ENCODE results near the gene LRRC27. TPM values are rescaled to one million over a fixed set of nuclear protein-coding genes. Genes with fewer than 3 reads are reported as not detected.
"Not testable (repeated sequence)": the region's sequence is repeated elsewhere in the genome, so short reads cannot be mapped to it uniquely, and the experiment has no call there.

The LRRC27 gene
- total RNA-seq, 2 donors from 2014 or later: 4.8 to 5.3 TPM

GRCh38 chr10:132374612-132375011 is 42.6 kb downstream of the LRRC27 start:
- Mint-ChIP-seq H3K27me3 (ENCODE audit: low read depth) (no peaks in the 10 kb centered on the region), H3K4me1 (ENCODE audit: low read depth) (peaks cover 5% of the 10 kb centered on the region), H3K27ac (no peak overlapping the region), H3K36me3 (ENCODE audit: insufficient read depth in 2 of 2) (no peaks in the 10 kb centered on the region), H3K4me3 (no peak overlapping the region), H3K9me3 (no peaks in the 10 kb centered on the region)
- DNase-seq (no peak), ATAC-seq (replicated peaks in 1 of 2) (no peak)

- Mint-ChIP-seq H3K4me3 (no peak overlapping the region), H3K36me3 (ENCODE audit: insufficient read depth in 2 of 2) (no peaks in the 10 kb centered on the region), H3K27ac (no peak overlapping the region), H3K27me3 (ENCODE audit: low read depth) (no peaks in the 10 kb centered on the region), H3K4me1 (ENCODE audit: low read depth) (peaks cover 5% of the 10 kb centered on the region), H3K9me3 (no peaks in the 10 kb centered on the region)
- no peak for DNase-seq
- no peak for ATAC-seq (replicated peaks in 1 of 2)
Measured at GRCh38 chr10:132375116-132375794, 43.3 kb downstream of the LRRC27 start.

- peaks cover 5% of the 10 kb centered on the region for H3K4me1 Mint-ChIP-seq (ENCODE audit: low read depth)
- no peaks in the 10 kb centered on the region for H3K9me3 Mint-ChIP-seq
- no peak overlapping the region for H3K27ac Mint-ChIP-seq
- ATAC-seq (replicated peaks in 1 of 2): no peak
- no peaks in the 10 kb centered on the region for H3K36me3 Mint-ChIP-seq (ENCODE audit: insufficient read depth in 2 of 2)
- DNase-seq: no peak
- H3K27me3 Mint-ChIP-seq (ENCODE audit: low read depth): no peaks in the 10 kb centered on the region
- no peak overlapping the region for H3K4me3 Mint-ChIP-seq
Measured at GRCh38 chr10:132375795-132376297, 43.9 kb downstream of the LRRC27 start.

- ATAC-seq (replicated peaks in 1 of 2) (no peak), DNase-seq (no peak)
- H3K9me3 Mint-ChIP-seq: no peaks in the 10 kb centered on the region
- peaks cover 5% of the 10 kb centered on the region for H3K4me1 Mint-ChIP-seq (ENCODE audit: low read depth)
- H3K4me3 Mint-ChIP-seq: no peak overlapping the region
- H3K27me3 Mint-ChIP-seq (ENCODE audit: low read depth): no peaks in the 10 kb centered on the region
- no peaks in the 10 kb centered on the region for H3K36me3 Mint-ChIP-seq (ENCODE audit: insufficient read depth in 2 of 2)
- no peak overlapping the region for H3K27ac Mint-ChIP-seq
Measured at GRCh38 chr10:132376394-132376851, 44.4 kb downstream of the LRRC27 start.

DNA sequence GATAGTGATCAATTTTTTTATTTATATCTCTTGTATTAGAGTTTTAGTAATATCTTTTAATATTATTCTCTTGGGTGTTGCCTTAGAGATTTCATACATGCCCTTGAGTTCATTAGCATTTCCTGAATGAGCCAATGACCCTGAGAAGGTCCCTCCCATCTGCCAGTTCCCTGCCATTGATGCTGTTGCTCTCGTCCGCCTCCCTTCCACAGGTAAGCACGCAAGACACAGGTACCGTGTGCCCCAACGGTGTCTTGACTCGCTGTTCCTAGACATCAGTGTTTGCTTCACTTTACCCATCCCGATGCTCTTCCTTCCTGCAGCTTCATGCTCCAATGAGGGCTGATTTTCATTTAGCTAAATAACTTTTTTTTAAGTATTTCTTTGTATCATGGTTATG is 45.3 kb downstream of the LRRC27 start:
- no peak for ATAC-seq (replicated peaks in 1 of 2)

GRCh38 chr10:132379026-132379425 is 47.0 kb downstream of the LRRC27 start:
- ATAC-seq (replicated peaks in 1 of 2); H3K27ac Mint-ChIP-seq; DNase-seq; H3K4me3 Mint-ChIP-seq; H3K9me3 Mint-ChIP-seq; H3K27me3 Mint-ChIP-seq (ENCODE audit: low read depth); H3K4me1 Mint-ChIP-seq (ENCODE audit: low read depth); H3K36me3 Mint-ChIP-seq (ENCODE audit: insufficient read depth in 2 of 2): not testable (repeated sequence)

More for the DNA sequence above, 45.3 kb downstream of the LRRC27 start:
- Mint-ChIP-seq H3K36me3 (ENCODE audit: insufficient read depth in 2 of 2) (no peaks in the 10 kb centered on the region), H3K4me1 (ENCODE audit: low read depth) (no peaks in the 10 kb centered on the region), H3K27me3 (ENCODE audit: low read depth) (no peaks in the 10 kb centered on the region), H3K4me3 (no peak overlapping the region), H3K27ac (no peak overlapping the region), H3K9me3 (no peaks in the 10 kb centered on the region)
- no peak for DNase-seq

- not testable (repeated sequence) for H3K4me1 Mint-ChIP-seq (ENCODE audit: low read depth); H3K9me3 Mint-ChIP-seq; H3K27me3 Mint-ChIP-seq (ENCODE audit: low read depth); ATAC-seq (replicated peaks in 1 of 2); H3K4me3 Mint-ChIP-seq; DNase-seq; H3K36me3 Mint-ChIP-seq (ENCODE audit: insufficient read depth in 2 of 2); H3K27ac Mint-ChIP-seq
Measured at GRCh38 chr10:132380986-132381385, 49.0 kb downstream of the LRRC27 start.

DNA sequence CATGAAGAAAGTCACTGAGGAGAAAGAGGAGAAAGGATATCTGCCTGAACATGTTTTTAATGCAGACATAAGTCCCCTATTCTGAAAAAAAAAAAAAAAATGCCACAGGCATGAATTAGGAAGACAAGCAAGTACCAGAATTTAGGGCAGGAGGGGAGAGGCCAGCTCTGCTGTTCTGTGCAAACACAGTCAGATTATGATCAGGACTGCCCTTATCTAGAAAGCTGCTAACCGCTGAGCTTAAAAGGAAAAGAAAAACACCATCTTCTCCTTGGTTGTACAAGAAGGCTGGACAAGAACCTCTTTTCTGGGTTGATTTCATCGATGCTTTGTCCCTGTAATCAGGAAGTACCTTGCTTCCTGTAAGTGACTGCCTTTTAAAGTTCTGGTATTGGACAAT is 49.7 kb downstream of the LRRC27 start:
- Mint-ChIP-seq H3K4me1 (ENCODE audit: low read depth) (no peaks in the 10 kb centered on the region), H3K27me3 (ENCODE audit: low read depth) (no peaks in the 10 kb centered on the region), H3K27ac (no peak overlapping the region), H3K4me3 (no peak overlapping the region), H3K9me3 (no peaks in the 10 kb centered on the region), H3K36me3 (ENCODE audit: insufficient read depth in 2 of 2) (no peaks in the 10 kb centered on the region)
- DNase-seq (no peak), ATAC-seq (replicated peaks in 1 of 2) (no peak)

DNA sequence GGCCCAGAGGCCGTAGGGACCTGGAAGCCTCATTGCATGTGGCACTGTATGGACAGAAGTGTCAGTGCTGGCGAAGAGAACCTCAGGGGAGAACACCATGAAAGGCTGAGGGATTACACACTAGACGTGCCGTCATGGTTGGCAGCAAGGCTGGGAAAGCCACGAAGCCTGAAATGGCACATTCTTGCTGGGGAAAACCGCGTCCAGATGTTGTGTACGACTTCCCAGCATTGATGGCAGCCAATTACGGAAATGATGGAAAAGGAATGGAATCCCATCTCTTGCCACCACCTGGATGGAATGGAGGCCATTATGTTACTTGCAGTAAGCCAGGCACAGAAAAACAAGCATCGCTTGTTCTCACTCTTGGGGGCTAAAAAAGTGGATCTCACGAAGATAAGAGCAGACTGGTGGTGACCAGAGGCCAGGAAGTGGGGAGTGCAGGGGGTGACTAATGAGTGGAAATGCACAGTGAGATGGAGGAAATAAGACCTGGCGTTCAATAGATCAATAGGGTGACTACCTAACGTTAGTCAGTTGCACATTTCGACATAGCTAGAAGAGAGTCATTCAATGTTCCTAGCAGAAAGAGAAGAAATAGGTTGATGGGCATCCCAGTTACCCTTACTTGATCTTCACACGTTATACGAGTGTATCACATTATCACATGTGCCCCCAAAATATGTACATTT is 50.4 kb downstream of the LRRC27 start:
- peaks cover under 1% of the 10 kb centered on the region for H3K4me1 Mint-ChIP-seq (ENCODE audit: low read depth)
- no peak overlapping the region for H3K4me3 Mint-ChIP-seq
- ATAC-seq (replicated peaks in 1 of 2) (peak; percentile 34 to 58), DNase-seq (no peak)
- no peak overlapping the region for H3K27ac Mint-ChIP-seq
- no peaks in the 10 kb centered on the region for H3K9me3 Mint-ChIP-seq
- H3K36me3 Mint-ChIP-seq (ENCODE audit: insufficient read depth in 2 of 2): no peaks in the 10 kb centered on the region
- H3K27me3 Mint-ChIP-seq (ENCODE audit: low read depth): no peaks in the 10 kb centered on the region

GRCh38 chr10:132383101-132383500 is 51.1 kb downstream of the LRRC27 start:
- no peak for ATAC-seq (replicated peaks in 1 of 2)
- no peak for DNase-seq
- Mint-ChIP-seq H3K4me3 (no peak overlapping the region), H3K27ac (no peak overlapping the region), H3K36me3 (ENCODE audit: insufficient read depth in 2 of 2) (no peaks in the 10 kb centered on the region), H3K4me1 (ENCODE audit: low read depth) (peaks cover 6% of the 10 kb centered on the region), H3K27me3 (ENCODE audit: low read depth) (no peaks in the 10 kb centered on the region), H3K9me3 (no peaks in the 10 kb centered on the region)

- no peak for ATAC-seq (replicated peaks in 1 of 2)
- no peak overlapping the region for H3K27ac Mint-ChIP-seq
Measured at GRCh38 chr10:132383751-132384196, 51.8 kb downstream of the LRRC27 start.

DNA sequence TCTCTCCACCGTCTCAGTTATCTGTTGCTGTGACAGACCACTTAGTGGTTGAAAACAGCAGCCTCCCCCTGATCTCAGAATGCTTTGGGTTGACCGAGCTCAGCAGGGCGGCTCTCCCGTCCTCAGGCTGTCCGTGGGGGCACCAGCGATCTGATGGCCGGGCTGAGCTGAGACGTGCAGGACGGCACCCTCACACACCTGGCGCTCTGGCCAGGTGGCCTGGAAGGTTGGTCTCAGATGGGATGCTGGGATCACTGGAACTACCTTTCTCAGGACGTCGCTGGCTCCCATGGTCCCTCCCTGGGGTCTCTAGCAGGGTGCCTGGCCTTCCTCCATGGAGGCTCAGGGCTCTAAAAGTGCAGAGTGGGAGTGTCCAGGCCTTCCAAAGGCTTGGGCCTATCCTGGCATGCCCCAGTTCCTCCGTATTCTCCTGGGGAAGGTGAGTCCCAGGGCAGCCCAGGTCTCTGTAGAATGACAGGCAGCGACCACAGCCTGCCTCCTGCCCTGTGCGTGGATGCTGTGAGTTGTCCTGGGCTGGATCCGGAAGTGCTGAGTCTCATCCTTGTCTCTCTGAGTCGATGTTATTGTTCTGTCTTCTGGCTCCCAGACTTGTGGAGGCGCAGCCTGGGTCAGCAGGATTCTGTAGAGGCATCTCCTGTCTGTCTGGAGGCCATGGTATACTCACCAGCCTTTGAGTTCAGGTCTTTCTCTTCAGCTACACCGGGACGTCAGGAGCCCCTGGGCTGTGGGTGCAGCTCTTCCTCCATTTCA is 52.8 kb downstream of the LRRC27 start:
- no peak overlapping the region for H3K27ac Mint-ChIP-seq
- peaks cover 6% of the 10 kb centered on the region for H3K4me1 Mint-ChIP-seq (ENCODE audit: low read depth)
- no peaks in the 10 kb centered on the region for H3K36me3 Mint-ChIP-seq (ENCODE audit: insufficient read depth in 2 of 2)
- H3K9me3 Mint-ChIP-seq: no peaks in the 10 kb centered on the region
- ATAC-seq (replicated peaks in 1 of 2) (no peak), DNase-seq (no peak)
- H3K27me3 Mint-ChIP-seq (ENCODE audit: low read depth): no peaks in the 10 kb centered on the region
- no peak overlapping the region for H3K4me3 Mint-ChIP-seq

More at GRCh38 chr10:132383751-132384196, 51.8 kb downstream of the LRRC27 start:
- H3K9me3 Mint-ChIP-seq: no peaks in the 10 kb centered on the region
- no peak overlapping the region for H3K4me3 Mint-ChIP-seq
- no peaks in the 10 kb centered on the region for H3K27me3 Mint-ChIP-seq (ENCODE audit: low read depth)
- no peak for DNase-seq
- no peaks in the 10 kb centered on the region for H3K36me3 Mint-ChIP-seq (ENCODE audit: insufficient read depth in 2 of 2)
- peaks cover 6% of the 10 kb centered on the region for H3K4me1 Mint-ChIP-seq (ENCODE audit: low read depth)

- no peaks in the 10 kb centered on the region for H3K36me3 Mint-ChIP-seq (ENCODE audit: insufficient read depth in 2 of 2)
- no peak overlapping the region for H3K4me3 Mint-ChIP-seq
- no peaks in the 10 kb centered on the region for H3K27me3 Mint-ChIP-seq (ENCODE audit: low read depth)
- no peaks in the 10 kb centered on the region for H3K9me3 Mint-ChIP-seq
- no peak for DNase-seq
- peaks cover 6% of the 10 kb centered on the region for H3K4me1 Mint-ChIP-seq (ENCODE audit: low read depth)
- no peak for ATAC-seq (replicated peaks in 1 of 2)
- no peak overlapping the region for H3K27ac Mint-ChIP-seq
Measured at GRCh38 chr10:132385389-132385667, 53.3 kb downstream of the LRRC27 start.

All from activated T-cell treated with anti-CD3 and anti-CD28 coated beads, Interleukin-2, amount 50 U/mL, for 72 hours (primary cell).